Measurements from ENCODE around the gene SLC22A23.

- TF ChIP-seq CTCF (conservative IDR thresholded peaks at IDR 0.05; ENCODE audit: low read depth, low read length) (no peak), EZH2 (IDR thresholded peaks at IDR 0.05; ENCODE audit: low read length, unreplicated experiment) (no peak)
Measured at GRCh38 chr6:3229566-3230178, 227.2 kb downstream of the SLC22A23 start.

All from PC-3 (cell line).